AG09309 (cell line): Measurements from ENCODE around the gene L1CAM.

Experiments used
- DNase-seq: peaks from one replicate; pipeline ENCODE4 v3.0.0-alpha.2; 2010; ENCODE audit warnings: low read depth
- H3K4me3 ChIP-seq: 2 replicates; pipeline ENCODE4 v1.5.1; 2011; ENCODE audit warnings: mild to moderate bottlenecking, low read depth, low read length, moderate library complexity; ENCODE audit not compliant: control insufficient read depth
- TF ChIP-seq, protein P1 (sequence below): IDR thresholded peaks from 2 replicates; pipeline ENCODE4 v1.5.1; 2011; ENCODE audit warnings: mild to moderate bottlenecking, low read depth, low read length, inconsistent platforms; ENCODE audit not compliant: insufficient read depth, control insufficient read depth; ENCODE audit errors: missing control alignments

Gene L1CAM

DNA sequence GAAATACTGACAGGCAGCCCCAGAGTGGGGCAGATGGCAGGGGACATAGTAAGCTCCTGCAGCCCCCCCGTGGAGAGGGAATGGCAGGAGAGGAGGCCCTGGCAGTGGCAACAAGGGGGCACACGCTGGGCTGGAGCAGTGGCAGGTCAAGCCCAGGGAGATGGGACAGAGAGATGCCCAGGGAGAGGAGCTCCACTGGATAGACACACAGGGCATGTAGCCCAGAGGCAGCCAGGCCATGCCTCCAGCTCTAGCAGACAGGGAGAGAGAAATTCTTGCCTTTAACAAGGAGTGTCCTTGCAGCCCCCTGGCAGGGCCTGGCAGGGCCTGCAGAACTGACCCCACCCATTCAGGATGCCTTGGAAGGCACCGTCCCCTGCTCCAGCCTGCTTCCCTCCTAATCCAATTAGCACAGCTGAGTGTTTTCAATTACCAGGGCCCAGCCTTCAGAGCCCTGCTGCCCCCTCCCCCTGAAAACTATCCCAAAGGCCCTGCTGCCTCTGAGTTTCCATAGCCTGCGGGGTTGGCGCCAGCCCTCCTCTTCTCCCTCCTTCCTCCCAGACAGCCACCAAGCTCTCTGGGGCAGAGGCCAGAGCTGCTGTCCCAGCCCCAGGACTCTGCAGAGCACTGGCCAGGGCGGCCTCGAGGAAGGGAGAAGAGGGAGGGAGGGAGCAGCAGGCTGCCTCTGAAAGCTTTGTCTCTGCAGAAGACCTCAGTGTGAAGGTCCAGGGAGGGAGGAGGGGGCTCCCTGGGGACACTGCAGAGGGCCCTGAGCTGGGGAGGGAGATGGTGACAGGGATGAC lies 12.5 kb downstream of the L1CAM start:
- no peak overlapping the region for H3K4me3 ChIP-seq
- TF ChIP-seq, protein P1, sequence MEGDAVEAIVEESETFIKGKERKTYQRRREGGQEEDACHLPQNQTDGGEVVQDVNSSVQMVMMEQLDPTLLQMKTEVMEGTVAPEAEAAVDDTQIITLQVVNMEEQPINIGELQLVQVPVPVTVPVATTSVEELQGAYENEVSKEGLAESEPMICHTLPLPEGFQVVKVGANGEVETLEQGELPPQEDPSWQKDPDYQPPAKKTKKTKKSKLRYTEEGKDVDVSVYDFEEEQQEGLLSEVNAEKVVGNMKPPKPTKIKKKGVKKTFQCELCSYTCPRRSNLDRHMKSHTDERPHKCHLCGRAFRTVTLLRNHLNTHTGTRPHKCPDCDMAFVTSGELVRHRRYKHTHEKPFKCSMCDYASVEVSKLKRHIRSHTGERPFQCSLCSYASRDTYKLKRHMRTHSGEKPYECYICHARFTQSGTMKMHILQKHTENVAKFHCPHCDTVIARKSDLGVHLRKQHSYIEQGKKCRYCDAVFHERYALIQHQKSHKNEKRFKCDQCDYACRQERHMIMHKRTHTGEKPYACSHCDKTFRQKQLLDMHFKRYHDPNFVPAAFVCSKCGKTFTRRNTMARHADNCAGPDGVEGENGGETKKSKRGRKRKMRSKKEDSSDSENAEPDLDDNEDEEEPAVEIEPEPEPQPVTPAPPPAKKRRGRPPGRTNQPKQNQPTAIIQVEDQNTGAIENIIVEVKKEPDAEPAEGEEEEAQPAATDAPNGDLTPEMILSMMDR, result no peak
- no peak for DNase-seq

DNA sequence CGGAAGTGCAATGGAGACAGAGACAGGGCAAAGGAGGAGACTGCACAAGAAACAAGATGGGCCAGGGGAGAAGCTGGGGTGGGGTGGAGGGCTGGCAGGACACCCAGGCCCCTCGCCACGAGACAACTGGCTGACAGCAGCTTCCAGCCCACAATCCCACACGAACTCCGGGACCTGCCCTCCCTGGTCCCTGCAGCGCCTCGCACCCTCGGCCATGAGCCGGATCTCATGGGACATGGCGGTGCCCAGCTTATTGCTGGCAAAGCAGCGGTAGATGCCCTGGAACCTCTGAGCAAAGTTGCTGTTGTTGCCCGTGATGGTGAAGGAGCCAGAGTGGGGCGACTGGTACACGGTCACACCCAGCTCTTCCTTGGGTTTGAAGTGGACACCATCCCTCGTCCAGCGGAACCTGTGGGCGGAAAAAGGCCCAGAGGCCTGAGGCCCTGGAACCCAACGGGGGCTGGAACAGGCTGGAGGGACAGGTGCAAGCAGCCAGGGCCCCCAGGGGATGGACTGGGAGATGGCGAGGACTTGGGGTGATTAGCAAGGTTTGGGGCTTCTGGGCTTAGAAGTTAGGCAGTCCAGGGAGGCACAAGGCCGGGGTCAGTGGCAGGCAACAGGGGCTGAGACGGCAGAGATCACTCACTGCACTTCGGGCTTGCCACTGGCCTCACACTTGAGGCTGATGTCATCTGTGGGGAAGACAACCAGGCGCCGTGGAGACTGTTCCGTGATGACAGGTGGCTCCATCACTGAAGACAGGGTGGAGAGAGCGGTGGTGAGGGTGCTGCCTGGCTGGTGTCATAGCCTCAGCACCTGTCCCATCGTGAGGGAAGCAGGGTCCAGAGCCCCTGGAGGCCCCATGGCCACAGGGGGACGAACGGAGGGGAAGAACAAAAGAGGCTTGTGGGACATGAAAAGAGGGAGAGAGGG lies 13.8 kb downstream of the L1CAM start:
- H3K4me3 ChIP-seq, result no peak overlapping the region
- no peak for DNase-seq
- TF ChIP-seq, protein P1, result no peak

- H3K4me3 ChIP-seq, result no peak overlapping the region
- no peak for DNase-seq
- TF ChIP-seq, protein P1, result no peak
Observed at GRCh38 chrX:153871451-153871850, 14.5 kb downstream of the L1CAM start.

DNA sequence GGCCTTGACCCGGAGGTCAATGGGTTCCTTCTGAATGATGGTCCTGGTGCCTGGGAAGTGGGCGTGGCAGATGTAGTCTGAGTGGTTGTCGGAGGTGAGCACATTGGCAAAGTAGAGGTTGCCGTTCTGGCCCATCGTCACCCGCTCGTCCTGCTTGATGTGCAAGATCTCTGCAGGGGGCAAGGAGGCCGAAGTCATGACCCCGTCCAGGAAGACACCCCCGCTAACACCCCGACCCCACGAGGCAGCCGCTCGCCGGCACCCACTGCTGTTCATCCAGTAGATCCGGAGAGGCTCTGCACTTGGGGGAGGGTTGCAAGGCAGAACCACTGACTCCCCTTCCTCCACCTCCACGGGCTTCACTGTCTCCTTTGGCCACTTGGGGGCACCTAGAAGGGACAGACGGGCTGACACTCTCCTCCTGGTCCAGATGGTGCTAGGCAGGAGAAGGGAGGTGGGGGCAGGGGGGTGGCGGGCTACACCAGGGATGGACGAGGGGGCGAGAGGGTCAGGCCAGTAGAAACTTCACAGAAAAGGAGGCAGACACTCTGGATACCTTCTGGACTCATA lies 15.1 kb downstream of the L1CAM start:
- no peak overlapping the region for H3K4me3 ChIP-seq
- DNase-seq, result no peak
- TF ChIP-seq, protein P1, result no peak

- TF ChIP-seq, protein P1, result no peak
- H3K4me3 ChIP-seq, result no peak overlapping the region
- DNase-seq, result no peak
Observed at GRCh38 chrX:153870288-153870690, 15.7 kb downstream of the L1CAM start.

- H3K4me3 ChIP-seq, result no peak overlapping the region
- DNase-seq, result no peak
- TF ChIP-seq, protein P1, result no peak
Observed at GRCh38 chrX:153869473-153870287, 16.3 kb downstream of the L1CAM start.
